Measurements from ENCODE around the gene CAPN15.
"Not testable (repeated sequence)": the region's sequence is repeated elsewhere in the genome, so short reads cannot be mapped to it uniquely, and the experiment has no call there.

CAPN15 gene
- long read RNA-seq, partial matches to known transcripts: 2 of 4 reads
- long read RNA-seq, other reads (novel, unspliced or antisense): 2 of 4 reads

- Histone ChIP-seq H3K27ac (replicated peaks) (peak within 1 kb of the TSS; percentile 91), H3K27me3 (ENCODE audit: insufficient read depth, poor library complexity, severe bottlenecking) (no peaks in the 10 kb centered on the region), H3K4me3 (replicated peaks; ENCODE audit: insufficient read depth, low read length) (peak within 1 kb of the TSS; percentile 85)
- TF ChIP-seq CTCF (IDR thresholded peaks at IDR 0.05; ENCODE audit: insufficient read depth, low read length): no peak
- no peak for TF ChIP-seq POLR2AphosphoS5 (IDR thresholded peaks at IDR 0.05; ENCODE audit: low read depth)
- TF ChIP-seq, protein P1, sequence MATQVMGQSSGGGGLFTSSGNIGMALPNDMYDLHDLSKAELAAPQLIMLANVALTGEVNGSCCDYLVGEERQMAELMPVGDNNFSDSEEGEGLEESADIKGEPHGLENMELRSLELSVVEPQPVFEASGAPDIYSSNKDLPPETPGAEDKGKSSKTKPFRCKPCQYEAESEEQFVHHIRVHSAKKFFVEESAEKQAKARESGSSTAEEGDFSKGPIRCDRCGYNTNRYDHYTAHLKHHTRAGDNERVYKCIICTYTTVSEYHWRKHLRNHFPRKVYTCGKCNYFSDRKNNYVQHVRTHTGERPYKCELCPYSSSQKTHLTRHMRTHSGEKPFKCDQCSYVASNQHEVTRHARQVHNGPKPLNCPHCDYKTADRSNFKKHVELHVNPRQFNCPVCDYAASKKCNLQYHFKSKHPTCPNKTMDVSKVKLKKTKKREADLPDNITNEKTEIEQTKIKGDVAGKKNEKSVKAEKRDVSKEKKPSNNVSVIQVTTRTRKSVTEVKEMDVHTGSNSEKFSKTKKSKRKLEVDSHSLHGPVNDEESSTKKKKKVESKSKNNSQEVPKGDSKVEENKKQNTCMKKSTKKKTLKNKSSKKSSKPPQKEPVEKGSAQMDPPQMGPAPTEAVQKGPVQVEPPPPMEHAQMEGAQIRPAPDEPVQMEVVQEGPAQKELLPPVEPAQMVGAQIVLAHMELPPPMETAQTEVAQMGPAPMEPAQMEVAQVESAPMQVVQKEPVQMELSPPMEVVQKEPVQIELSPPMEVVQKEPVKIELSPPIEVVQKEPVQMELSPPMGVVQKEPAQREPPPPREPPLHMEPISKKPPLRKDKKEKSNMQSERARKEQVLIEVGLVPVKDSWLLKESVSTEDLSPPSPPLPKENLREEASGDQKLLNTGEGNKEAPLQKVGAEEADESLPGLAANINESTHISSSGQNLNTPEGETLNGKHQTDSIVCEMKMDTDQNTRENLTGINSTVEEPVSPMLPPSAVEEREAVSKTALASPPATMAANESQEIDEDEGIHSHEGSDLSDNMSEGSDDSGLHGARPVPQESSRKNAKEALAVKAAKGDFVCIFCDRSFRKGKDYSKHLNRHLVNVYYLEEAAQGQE (IDR thresholded peaks at IDR 0.05; ENCODE audit: insufficient replicate concordance, low read depth): no peak
- peak; percentile 16; the same call in 1 of the 2 replicates for TF ChIP-seq SPI1 (IDR thresholded peaks at IDR 0.05; ENCODE audit: borderline replicate concordance, low read depth)
- TF ChIP-seq GABPA (IDR thresholded peaks at IDR 0.05; ENCODE audit: low read depth): peak; percentile 76
- peak; percentile 84 to 91 for DNase-seq (ENCODE audit: low read depth in 1 of 2, low spot score in 1 of 2)
Measured at GRCh38 chr16:527015-527903, at the start of gene CAPN15. Gene CAPN15, plus strand, starts transcription at chr16:527712. Its CDS starts 19,127 bp downstream, at chr16:546839.

GRCh38 chr16:478287-478686 lies 49.2 kb upstream of the CAPN15 start:
- not testable (repeated sequence) for H3K27ac ChIP-seq (replicated peaks); H3K27me3 ChIP-seq (ENCODE audit: insufficient read depth, poor library complexity, severe bottlenecking); H3K4me3 ChIP-seq (replicated peaks; ENCODE audit: insufficient read depth, low read length); DNase-seq (ENCODE audit: low read depth in 1 of 2, low spot score in 1 of 2)

- no peak overlapping the region for H3K27ac ChIP-seq (replicated peaks)
- H3K4me3 ChIP-seq (replicated peaks; ENCODE audit: insufficient read depth, low read length): no peak overlapping the region
- TF ChIP-seq GABPA (IDR thresholded peaks at IDR 0.05; ENCODE audit: low read depth): no peak
- TF ChIP-seq, protein P1 (IDR thresholded peaks at IDR 0.05; ENCODE audit: insufficient replicate concordance, low read depth): no peak
- no peak for TF ChIP-seq SPI1 (IDR thresholded peaks at IDR 0.05; ENCODE audit: borderline replicate concordance, low read depth)
- TF ChIP-seq POLR2AphosphoS5 (IDR thresholded peaks at IDR 0.05; ENCODE audit: low read depth): no peak
- TF ChIP-seq CTCF (IDR thresholded peaks at IDR 0.05; ENCODE audit: insufficient read depth, low read length): no peak
- no peaks in the 10 kb centered on the region for H3K27me3 ChIP-seq (ENCODE audit: insufficient read depth, poor library complexity, severe bottlenecking)
- no peak for DNase-seq (ENCODE audit: low read depth in 1 of 2, low spot score in 1 of 2)
Measured at GRCh38 chr16:482468-483185, 44.9 kb upstream of the CAPN15 start.

All from HL-60 (cell line).